ENCODE results near the gene TPSG1. TPM values are rescaled to one million over a fixed set of nuclear protein-coding genes. Genes with fewer than 3 reads are reported as not detected.

Gene TPSG1
- total RNA-seq, 4 donors from 2014 or later = 1.6 TPM; not detected in 3

DNA sequence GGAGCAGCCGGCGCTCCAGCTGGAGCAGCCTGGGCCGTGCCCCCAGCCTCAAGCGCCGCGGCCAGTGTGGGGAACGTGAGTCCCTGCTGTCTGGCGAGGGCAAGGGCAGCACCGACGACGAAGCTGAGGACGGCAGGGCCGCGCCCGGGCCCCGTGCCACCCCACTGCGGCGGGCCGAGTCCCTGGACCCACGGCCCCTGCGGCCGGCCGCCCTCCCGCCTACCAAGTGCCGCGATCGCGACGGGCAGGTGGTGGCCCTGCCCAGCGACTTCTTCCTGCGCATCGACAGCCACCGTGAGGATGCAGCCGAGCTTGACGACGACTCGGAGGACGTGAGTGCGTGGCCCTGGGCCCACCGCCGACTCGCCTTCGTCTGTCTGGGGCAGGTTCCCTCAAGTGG lies 16.0 kb downstream of the TPSG1 start:
- peaks cover 10% of the 10 kb centered on the region for H3K36me3 ChIP-seq
- no peak overlapping the region for H3K4me3 ChIP-seq
- TF ChIP-seq, protein P1, sequence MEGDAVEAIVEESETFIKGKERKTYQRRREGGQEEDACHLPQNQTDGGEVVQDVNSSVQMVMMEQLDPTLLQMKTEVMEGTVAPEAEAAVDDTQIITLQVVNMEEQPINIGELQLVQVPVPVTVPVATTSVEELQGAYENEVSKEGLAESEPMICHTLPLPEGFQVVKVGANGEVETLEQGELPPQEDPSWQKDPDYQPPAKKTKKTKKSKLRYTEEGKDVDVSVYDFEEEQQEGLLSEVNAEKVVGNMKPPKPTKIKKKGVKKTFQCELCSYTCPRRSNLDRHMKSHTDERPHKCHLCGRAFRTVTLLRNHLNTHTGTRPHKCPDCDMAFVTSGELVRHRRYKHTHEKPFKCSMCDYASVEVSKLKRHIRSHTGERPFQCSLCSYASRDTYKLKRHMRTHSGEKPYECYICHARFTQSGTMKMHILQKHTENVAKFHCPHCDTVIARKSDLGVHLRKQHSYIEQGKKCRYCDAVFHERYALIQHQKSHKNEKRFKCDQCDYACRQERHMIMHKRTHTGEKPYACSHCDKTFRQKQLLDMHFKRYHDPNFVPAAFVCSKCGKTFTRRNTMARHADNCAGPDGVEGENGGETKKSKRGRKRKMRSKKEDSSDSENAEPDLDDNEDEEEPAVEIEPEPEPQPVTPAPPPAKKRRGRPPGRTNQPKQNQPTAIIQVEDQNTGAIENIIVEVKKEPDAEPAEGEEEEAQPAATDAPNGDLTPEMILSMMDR (IDR thresholded peaks at IDR 0.05) = no peak
- TF ChIP-seq POLR2AphosphoS5 (IDR thresholded peaks at IDR 0.05) (no peak), EP300 (IDR thresholded peaks at IDR 0.05) (no peak), POLR2A (IDR thresholded peaks at IDR 0.05) (no peak)
- 97% methylated on average over 29 of the region's 43 CpGs for WGBS
- no peak overlapping the region for H3K27ac ChIP-seq
- H3K4me1 ChIP-seq = no peaks in the 10 kb centered on the region
- peaks cover 33% of the 10 kb centered on the region for H3K27me3 ChIP-seq
- no peak for DNase-seq (ENCODE audit: low spot score in 2 of 2)
- no peaks in the 10 kb centered on the region for H3K9me3 ChIP-seq

DNA sequence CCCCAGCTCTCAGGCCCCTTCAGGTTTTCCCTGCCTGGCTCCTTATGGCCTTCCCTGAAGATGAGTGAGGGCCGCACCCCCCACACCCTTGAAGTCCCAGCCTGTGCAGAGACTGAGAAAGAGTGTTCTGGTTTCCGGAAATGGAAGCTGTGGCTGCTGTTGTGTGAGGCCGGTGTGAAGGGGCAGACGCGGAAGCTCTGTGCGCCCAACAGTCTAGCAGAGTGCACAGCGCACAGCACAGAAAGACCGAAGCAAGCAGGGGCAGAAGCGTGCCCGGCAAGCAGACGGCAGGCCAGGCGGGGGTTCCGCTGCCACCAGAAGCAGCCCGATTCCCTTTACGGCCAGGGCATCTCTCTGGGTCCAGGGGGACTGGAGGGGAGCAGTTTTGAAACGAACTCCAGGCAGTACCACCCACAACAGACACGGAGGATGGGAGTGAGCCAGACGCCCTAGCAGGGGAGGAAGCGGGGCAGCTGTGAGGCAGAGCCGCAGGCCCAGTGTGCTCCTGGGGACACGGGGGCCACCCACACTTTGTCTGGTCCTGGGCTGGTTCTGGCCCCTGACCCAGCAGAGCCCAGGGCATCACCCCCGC lies 16.7 kb downstream of the TPSG1 start:
- peaks cover 33% of the 10 kb centered on the region for H3K27me3 ChIP-seq
- no peak overlapping the region for H3K27ac ChIP-seq
- H3K4me3 ChIP-seq = no peak overlapping the region
- TF ChIP-seq EP300 (IDR thresholded peaks at IDR 0.05) (no peak), POLR2AphosphoS5 (IDR thresholded peaks at IDR 0.05) (no peak), POLR2A (IDR thresholded peaks at IDR 0.05) (no peak)
- TF ChIP-seq, protein P1 (IDR thresholded peaks at IDR 0.05) = no peak
- H3K36me3 ChIP-seq = peaks cover 10% of the 10 kb centered on the region
- no peak for DNase-seq (ENCODE audit: low spot score in 2 of 2)
- H3K4me1 ChIP-seq = no peaks in the 10 kb centered on the region
- 79% methylated on average over 16 of the region's 22 CpGs for WGBS
- H3K9me3 ChIP-seq = no peaks in the 10 kb centered on the region

DNA sequence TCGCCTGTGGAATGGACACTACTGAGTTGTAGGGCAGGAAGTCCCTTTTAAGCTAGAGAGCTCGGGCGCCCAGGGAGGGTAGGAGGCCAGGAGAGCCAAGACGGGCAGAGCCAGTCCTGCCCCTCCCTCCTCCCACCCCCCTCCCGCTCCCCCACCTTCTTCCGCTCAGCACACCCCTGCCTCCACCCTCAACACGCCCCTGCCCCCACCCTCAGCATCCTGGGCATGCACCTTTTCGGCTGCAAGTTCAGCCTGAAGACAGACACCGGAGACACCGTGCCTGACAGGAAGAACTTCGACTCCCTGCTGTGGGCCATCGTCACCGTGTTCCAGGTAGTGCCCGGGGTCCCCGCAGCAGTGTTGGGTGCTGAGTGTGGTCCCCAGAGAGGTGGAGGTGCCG lies 18.3 kb downstream of the TPSG1 start:
- no peak for DNase-seq (ENCODE audit: low spot score in 2 of 2)
- Histone ChIP-seq H3K27ac (no peak overlapping the region), H3K27me3 (peaks cover 33% of the 10 kb centered on the region), H3K9me3 (no peaks in the 10 kb centered on the region), H3K4me3 (no peak overlapping the region), H3K4me1 (no peaks in the 10 kb centered on the region), H3K36me3 (peaks cover 9% of the 10 kb centered on the region)
- WGBS = 57% methylated on average over 9 of the region's 16 CpGs
- TF ChIP-seq POLR2AphosphoS5 (IDR thresholded peaks at IDR 0.05) (no peak), POLR2A (IDR thresholded peaks at IDR 0.05) (no peak), EP300 (IDR thresholded peaks at IDR 0.05) (no peak)
- TF ChIP-seq, protein P1 (IDR thresholded peaks at IDR 0.05) = no peak

DNA sequence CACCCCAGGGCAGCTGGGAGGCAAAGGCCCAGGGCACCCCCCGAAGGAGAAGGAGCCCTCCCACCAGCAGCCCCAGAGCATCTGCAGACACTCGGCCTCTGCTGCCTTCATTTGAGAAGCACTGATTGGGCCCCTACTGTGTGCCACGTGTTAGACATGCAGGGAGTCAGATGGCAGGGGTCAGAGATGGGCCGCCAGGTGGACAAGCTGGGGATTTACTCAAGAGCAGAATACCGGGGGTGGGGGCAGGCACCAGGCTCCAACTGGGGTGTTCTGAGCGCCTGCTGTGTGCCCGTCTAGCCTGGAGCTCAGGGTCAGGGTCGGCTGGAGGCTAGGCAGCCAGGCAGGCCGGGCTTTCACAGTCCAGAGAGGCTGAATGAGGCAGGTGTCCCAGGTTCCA lies 18.7 kb downstream of the TPSG1 start:
- no peak for DNase-seq (ENCODE audit: low spot score in 2 of 2)
- H3K4me1 ChIP-seq = no peaks in the 10 kb centered on the region
- H3K36me3 ChIP-seq = peaks cover 4% of the 10 kb centered on the region
- TF ChIP-seq, protein P1 (IDR thresholded peaks at IDR 0.05) = no peak
- TF ChIP-seq EP300 (IDR thresholded peaks at IDR 0.05) = no peak
- no peak for TF ChIP-seq POLR2AphosphoS5 (IDR thresholded peaks at IDR 0.05)
- no peak for TF ChIP-seq POLR2A (IDR thresholded peaks at IDR 0.05)
- H3K9me3 ChIP-seq = no peaks in the 10 kb centered on the region
- H3K27ac ChIP-seq = no peak overlapping the region
- 75% methylated on average over 5 of the region's 9 CpGs for WGBS
- no peak overlapping the region for H3K4me3 ChIP-seq
- peaks cover 33% of the 10 kb centered on the region for H3K27me3 ChIP-seq

DNA sequence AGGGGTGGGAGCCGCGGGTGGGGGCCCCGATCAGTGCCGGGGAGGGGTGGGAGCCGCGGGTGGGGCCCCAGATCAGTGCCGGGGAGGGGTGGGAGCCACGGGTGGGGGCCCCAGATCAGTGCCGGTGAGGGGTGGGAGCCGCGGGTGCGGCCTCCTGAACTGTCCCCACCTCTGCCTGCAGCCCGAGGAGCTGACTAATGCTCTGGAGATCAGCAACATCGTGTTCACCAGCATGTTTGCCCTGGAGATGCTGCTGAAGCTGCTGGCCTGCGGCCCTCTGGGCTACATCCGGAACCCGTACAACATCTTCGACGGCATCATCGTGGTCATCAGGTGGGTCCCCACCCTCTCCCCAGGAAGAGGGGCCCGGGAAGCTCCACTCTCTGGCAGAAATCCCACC lies 20.1 kb downstream of the TPSG1 start:
- WGBS = 93% methylated on average over 6 of the region's 21 CpGs
- TF ChIP-seq EP300 (IDR thresholded peaks at IDR 0.05) (no peak), POLR2AphosphoS5 (IDR thresholded peaks at IDR 0.05) (no peak), POLR2A (IDR thresholded peaks at IDR 0.05) (no peak)
- TF ChIP-seq, protein P1 (IDR thresholded peaks at IDR 0.05) = no peak

More for the DNA sequence above, 20.1 kb downstream of the TPSG1 start:
- Histone ChIP-seq H3K27me3 (peaks cover 29% of the 10 kb centered on the region), H3K27ac (no peak overlapping the region), H3K36me3 (no peaks in the 10 kb centered on the region), H3K4me1 (no peaks in the 10 kb centered on the region), H3K4me3 (no peak overlapping the region), H3K9me3 (no peaks in the 10 kb centered on the region)
- DNase-seq (ENCODE audit: low spot score in 2 of 2) = no peak
